ENCODE results near the gene CTDNEP1. TPM values are rescaled to one million over a fixed set of nuclear protein-coding genes. Genes with fewer than 3 reads are reported as not detected.

Gene CTDNEP1
- total RNA-seq, 4 donors from 2014 or later = 71.5 to 150 (median 111) TPM

GRCh38 chr17:7235693-7236665, 15.6 kb downstream of the CTDNEP1 start:
- H3K4me3 ChIP-seq = no peak overlapping the region
- H3K27me3 ChIP-seq = no peaks in the 10 kb centered on the region
- intact Hi-C loops (cut with DNase I; ENCODE audit: low total_unique reads) = loop anchor here (2.0 to 5.0 kb wide), 2 partner anchors 15 to 606 kb away; no protein-coding TSS in a partner anchor
- TF ChIP-seq CTCF (IDR thresholded peaks at IDR 0.05 in 4 of 5, conservative IDR thresholded peaks at IDR 0.05 in 1 of 5) (no peak), POLR2A (IDR thresholded peaks at IDR 0.05) (no peak)
- peak in 1 of 2 donors; percentile 9 for DNase-seq
- ATAC-seq = no peak
- H3K4me1 ChIP-seq = peaks cover 42 to 57% of the 10 kb centered on the region in 2 donors
- H3K9me3 ChIP-seq = no peaks in the 10 kb centered on the region
- peak overlapping the region; percentile 88 to 99 (median 95) for H3K27ac ChIP-seq
- in situ Hi-C loops (cut with MboI; ENCODE audit: low sequenced_read_pairs in 4 of 4) = no loop called here
- peaks cover 0 to 26% of the 10 kb centered on the region in 2 donors for H3K36me3 ChIP-seq

- intact Hi-C loops (cut with DNase I; ENCODE audit: low total_unique reads) = loop anchor here (2.0 kb wide), 1 partner anchor 14 kb away; no protein-coding TSS in a partner anchor
- ATAC-seq (peak; percentile 59 to 70), DNase-seq (peak; percentile 93 to 96)
- Histone ChIP-seq H3K9me3 (no peaks in the 10 kb centered on the region), H3K4me1 (peaks cover 29 to 44% of the 10 kb centered on the region in 2 donors), H3K27me3 (no peaks in the 10 kb centered on the region), H3K27ac (peak within 1 kb of the TSS; percentile 88 to 99 (median 95)), H3K4me3 (peak within 1 kb of the TSS; percentile 81 to 99 (median 88)), H3K36me3 (peaks cover 0 to 33% of the 10 kb centered on the region in 2 donors)
- in situ Hi-C loops (cut with MboI; ENCODE audit: low sequenced_read_pairs in 4 of 4) = no loop called here
- TF ChIP-seq CTCF (IDR thresholded peaks at IDR 0.05 in 4 of 5, conservative IDR thresholded peaks at IDR 0.05 in 1 of 5) (peak in 3 of 5 experiments; percentile 4 to 88 (median 77)), POLR2A (IDR thresholded peaks at IDR 0.05) (peak; percentile 81 to 88)
These were observed 17.2 kb downstream of the CTDNEP1 start, which contains the start of gene DVL2 for GRCh38 chr17:7234083-7234951. Gene DVL2, minus strand, starts transcription at chr17:7234517. Its CDS starts 255 bp downstream, at chr17:7234262.

- peak overlapping the region; percentile 88 to 99 (median 95) for H3K27ac ChIP-seq
- intact Hi-C loops (cut with DNase I; ENCODE audit: low total_unique reads) = loop anchor here (2.0 kb wide), 1 partner anchor 13 kb away; no protein-coding TSS in a partner anchor
- TF ChIP-seq POLR2A (IDR thresholded peaks at IDR 0.05) (no peak), CTCF (IDR thresholded peaks at IDR 0.05 in 4 of 5, conservative IDR thresholded peaks at IDR 0.05 in 1 of 5) (no peak)
These were observed 17.8 kb downstream of the CTDNEP1 start for GRCh38 chr17:7233701-7234082.

GRCh38 chr17:7232114-7232513, 19.4 kb downstream of the CTDNEP1 start:
- ATAC-seq = no peak
- in situ Hi-C loops (cut with MboI; ENCODE audit: low sequenced_read_pairs in 4 of 4) = no loop called here
- H3K27me3 ChIP-seq = no peaks in the 10 kb centered on the region
- intact Hi-C loops (cut with DNase I; ENCODE audit: low total_unique reads) = no loop called here
- TF ChIP-seq CTCF (IDR thresholded peaks at IDR 0.05 in 4 of 5, conservative IDR thresholded peaks at IDR 0.05 in 1 of 5) = no peak
- TF ChIP-seq POLR2A (IDR thresholded peaks at IDR 0.05) = no peak
- peaks cover 0 to 52% of the 10 kb centered on the region in 2 donors for H3K36me3 ChIP-seq
- H3K4me3 ChIP-seq = no peak overlapping the region
- no peak overlapping the region for H3K27ac ChIP-seq
- H3K9me3 ChIP-seq = no peaks in the 10 kb centered on the region
- H3K4me1 ChIP-seq = peaks cover 29 to 38% of the 10 kb centered on the region in 2 donors
- no peak for DNase-seq

More at GRCh38 chr17:7233701-7234082, 17.8 kb downstream of the CTDNEP1 start:
- H3K36me3 ChIP-seq = peaks cover 0 to 39% of the 10 kb centered on the region in 2 donors
- H3K4me3 ChIP-seq = peak overlapping the region; percentile 81 to 99 (median 88)
- DNase-seq = no peak
- no peaks in the 10 kb centered on the region for H3K9me3 ChIP-seq
- H3K4me1 ChIP-seq = peaks cover 29 to 44% of the 10 kb centered on the region in 2 donors
- H3K27me3 ChIP-seq = no peaks in the 10 kb centered on the region
- in situ Hi-C loops (cut with MboI; ENCODE audit: low sequenced_read_pairs in 4 of 4) = no loop called here
- peak; percentile 3 for ATAC-seq
